Aorta (tissue), 5 donors: Measurements from ENCODE around the gene XRCC4. TPM values are rescaled to one million over a fixed set of nuclear protein-coding genes. Genes with fewer than 3 reads are reported as not detected.

Source experiments
- ATAC-seq: fragments of 200-7000 bp; cut with Tn5 transposase; one replicate; pipeline ENCODE4 v1.9.1; 2022; ENCODE audit warnings: moderate library complexity; ENCODE audit not compliant: low FRiP score
- DNase-seq, 2 donors: peaks; one replicate each; pipeline ENCODE4 v3.0.0-alpha.2; 2020
- H3K27ac ChIP-seq, 2 donors: one replicate each; pipeline ENCODE4 v1.5.1; 2013; ENCODE audit warnings: low read length in 2 of 2, mild to moderate bottlenecking in 2 of 2, moderate library complexity in 2 of 2, control low read depth in 1 of 2, inconsistent platforms in 1 of 2, low read depth in 1 of 2
- H3K27me3 ChIP-seq, 2 donors: one replicate each; pipeline ENCODE4 v1.6.1; 2013; ENCODE audit warnings: control low read depth in 1 of 2, low read length in 1 of 2, mild to moderate bottlenecking in 1 of 2, moderate library complexity in 1 of 2; ENCODE audit not compliant: insufficient read depth in 2 of 2, control insufficient read depth in 1 of 2
- H3K36me3 ChIP-seq, 2 donors: one replicate each; pipeline ENCODE4 v1.6.1; 2013; ENCODE audit warnings: control low read depth in 1 of 2, low read length in 1 of 2, mild to moderate bottlenecking in 1 of 2; ENCODE audit not compliant: insufficient read depth in 2 of 2, control insufficient read depth in 1 of 2
- H3K4me1 ChIP-seq, 2 donors: one replicate each; pipeline ENCODE4 v1.6.1; 2013; ENCODE audit warnings: low read length in 2 of 2, control low read depth in 1 of 2, mild to moderate bottlenecking in 1 of 2, moderate library complexity in 1 of 2; ENCODE audit not compliant: insufficient read depth in 2 of 2, control insufficient read depth in 1 of 2
- H3K4me3 ChIP-seq, 2 donors: one replicate each; pipeline ENCODE4 v1.5.1; 2013; ENCODE audit warnings: low read length in 2 of 2, control low read depth in 1 of 2, mild to moderate bottlenecking in 1 of 2
- H3K9me3 ChIP-seq: one replicate; pipeline ENCODE4 v1.6.1; 2013; ENCODE audit warnings: mild to moderate bottlenecking, low read length; ENCODE audit not compliant: control insufficient read depth
- WGBS, 2 donors: extraction: QIAGEN DNeasy Blood & Tissue Kit; methylation state at CpG; one replicate each; pipeline ENCODE4 v1.1.7; 2013; 5-methylcytosine and 5-hydroxymethylcytosine counted together
- intact Hi-C, 2 donors: fragments of 100-400 bp; cut with DNase I; formaldehyde crosslinking; loops; one replicate each; pipeline versions ENCODE4 v1.14.2 to v1.15.0; 2022
- polyA plus RNA-seq, 2 donors: library from polyadenylated mRNA; stranded (reverse); fragments of 200-250 nt; gene quantifications; one replicate each; pipeline ENCODE4 v1.2.3, GENCODE V29; 2013
- total RNA-seq, 2 donors: library from RNA; stranded (reverse); fragmentation: NEBNext Ultra II Directional; extraction: Animal tissue kit (Norgen Biotek cat#: 25700); gene quantifications; one replicate each; pipeline ENCODE4 v1.2.1, GENCODE V29; 2021
- donor health status: healthy with polysubstance abuse.
- donor health status: Bipolar disorder and iron deficiency.
- donor health status: DM: no; HTN: no; CAD: no.
- donor health status: DM: no; HTN: no; CAD: no.
- donor health status: DM: yes; HTN: yes; CAD: no.

Gene XRCC4
- total and polyA plus RNA-seq, 4 donors = 9.9 to 19.0 (median 11.8) TPM

DNA sequence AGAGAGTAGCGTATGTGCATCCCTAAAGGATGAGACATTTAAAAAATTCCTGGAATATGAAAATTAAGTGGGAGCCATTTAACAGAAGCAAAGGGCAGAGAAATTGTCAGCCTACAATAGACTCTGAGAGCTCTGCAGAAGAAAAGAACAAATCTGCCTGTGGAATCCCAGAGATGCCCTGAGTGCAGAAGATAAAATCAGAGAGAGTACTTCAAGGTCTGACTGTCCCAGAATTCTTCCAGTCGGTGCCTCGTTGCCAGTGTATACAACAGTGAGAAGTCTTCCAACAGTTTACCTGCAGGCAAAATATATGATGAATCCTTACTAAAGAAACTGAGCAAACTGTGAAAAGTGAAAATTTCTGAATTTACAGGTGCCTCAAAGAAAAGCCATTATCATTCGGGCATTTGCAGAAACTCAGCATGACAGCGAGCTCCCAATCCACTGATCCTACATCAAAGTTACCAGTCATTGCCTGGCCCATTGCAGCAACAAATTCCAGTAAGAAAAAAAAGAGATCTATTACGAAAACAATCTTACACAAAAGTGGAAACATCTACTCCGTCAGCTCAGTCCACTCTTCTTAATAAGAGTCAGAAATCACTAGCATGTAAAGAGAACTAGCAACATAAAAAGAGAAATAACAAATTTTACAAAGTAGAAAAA is 301.4 kb downstream of the XRCC4 start:
- Histone ChIP-seq H3K4me3 (no peak overlapping the region), H3K27ac (no peak overlapping the region), H3K4me1 (peaks cover 0 to 6% of the 10 kb centered on the region in 2 donors), H3K27me3 (no peaks in the 10 kb centered on the region), H3K9me3 (no peaks in the 10 kb centered on the region), H3K36me3 (no peaks in the 10 kb centered on the region)
- ATAC-seq (no peak), DNase-seq (no peak)
- intact Hi-C loops = no loop called here
- WGBS, 2 donors = 87 to 89% methylated on average over 7 of the region's 7 CpGs

DNA sequence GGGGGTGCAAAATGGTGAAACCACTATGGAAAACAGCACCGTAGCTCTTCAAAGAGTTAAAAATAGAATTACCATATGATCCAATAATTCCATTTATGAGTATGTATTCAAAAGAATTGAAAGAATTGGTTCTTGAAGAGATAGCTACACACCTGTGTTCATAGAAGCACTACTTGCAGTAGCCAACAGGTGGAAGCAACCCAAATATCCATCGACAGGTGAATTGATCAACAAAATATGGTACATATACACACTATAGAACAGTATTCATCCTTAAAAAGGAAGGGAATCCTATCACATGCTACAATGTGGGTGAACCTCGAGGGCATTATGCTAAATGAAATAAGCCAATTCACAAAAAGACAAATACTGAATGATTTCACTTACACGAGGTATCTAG is 308.5 kb downstream of the XRCC4 start:
- H3K9me3 ChIP-seq = no peaks in the 10 kb centered on the region
- intact Hi-C loops = no loop called here
- no peak overlapping the region for H3K4me3 ChIP-seq
- WGBS, 2 donors = 84 to 85% methylated on average over 4 of the region's 4 CpGs
- DNase-seq = no peak
- H3K27me3 ChIP-seq = no peaks in the 10 kb centered on the region
- H3K4me1 ChIP-seq = no peaks in the 10 kb centered on the region
- no peaks in the 10 kb centered on the region for H3K36me3 ChIP-seq
- no peak overlapping the region for H3K27ac ChIP-seq
- ATAC-seq = no peak

DNA sequence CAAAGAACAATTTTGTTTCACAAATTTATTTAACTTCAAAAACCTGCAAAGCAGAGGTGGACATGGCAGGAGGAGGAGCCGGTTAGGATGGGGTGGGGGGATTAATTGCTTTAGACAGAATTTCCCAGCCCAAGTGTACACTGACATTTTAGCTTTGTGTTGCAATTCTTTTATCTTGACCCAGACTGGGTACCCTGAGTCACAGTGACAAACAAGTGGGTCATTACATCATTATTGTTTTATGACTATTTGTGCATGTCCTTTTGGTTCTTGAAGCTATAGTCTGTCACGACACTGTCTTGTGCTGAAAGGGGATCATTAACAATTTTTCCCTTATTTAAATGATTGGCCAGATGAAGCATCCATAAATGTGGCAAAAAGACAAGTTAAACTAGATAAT is 309.7 kb downstream of the XRCC4 start:
- H3K9me3 ChIP-seq = no peaks in the 10 kb centered on the region
- no peak overlapping the region for H3K4me3 ChIP-seq
- 73 to 74% methylated on average over 2 of the region's 2 CpGs for WGBS, 2 donors
- no peak for ATAC-seq
- DNase-seq = no peak
- H3K27ac ChIP-seq = no peak overlapping the region
- H3K36me3 ChIP-seq = no peaks in the 10 kb centered on the region
- no peaks in the 10 kb centered on the region for H3K27me3 ChIP-seq
- H3K4me1 ChIP-seq = no peaks in the 10 kb centered on the region
- intact Hi-C loops = no loop called here

DNA sequence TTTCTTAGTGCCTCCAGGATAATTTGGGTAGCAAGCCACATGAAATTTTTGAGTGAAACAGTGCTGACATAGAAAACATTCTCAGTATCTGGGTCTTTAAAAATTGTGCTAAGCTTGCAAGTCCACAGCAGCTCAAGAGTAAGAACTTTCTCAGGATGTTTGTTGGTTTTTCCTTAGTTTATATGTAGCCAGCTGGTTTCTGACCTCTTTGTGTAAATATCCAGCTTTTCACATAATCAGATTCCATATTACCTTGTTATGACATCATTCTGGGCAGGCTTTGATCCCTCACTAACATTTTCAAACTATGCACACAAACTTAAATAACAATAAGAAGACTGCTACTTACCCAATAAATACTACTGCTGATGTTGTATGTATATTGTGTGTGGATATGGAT is 311.3 kb downstream of the XRCC4 start:
- Histone ChIP-seq H3K27ac (no peak overlapping the region), H3K27me3 (no peaks in the 10 kb centered on the region), H3K36me3 (no peaks in the 10 kb centered on the region), H3K4me1 (no peaks in the 10 kb centered on the region), H3K4me3 (no peak overlapping the region), H3K9me3 (no peaks in the 10 kb centered on the region)
- no peak for ATAC-seq
- intact Hi-C loops = no loop called here
- no peak for DNase-seq

DNA sequence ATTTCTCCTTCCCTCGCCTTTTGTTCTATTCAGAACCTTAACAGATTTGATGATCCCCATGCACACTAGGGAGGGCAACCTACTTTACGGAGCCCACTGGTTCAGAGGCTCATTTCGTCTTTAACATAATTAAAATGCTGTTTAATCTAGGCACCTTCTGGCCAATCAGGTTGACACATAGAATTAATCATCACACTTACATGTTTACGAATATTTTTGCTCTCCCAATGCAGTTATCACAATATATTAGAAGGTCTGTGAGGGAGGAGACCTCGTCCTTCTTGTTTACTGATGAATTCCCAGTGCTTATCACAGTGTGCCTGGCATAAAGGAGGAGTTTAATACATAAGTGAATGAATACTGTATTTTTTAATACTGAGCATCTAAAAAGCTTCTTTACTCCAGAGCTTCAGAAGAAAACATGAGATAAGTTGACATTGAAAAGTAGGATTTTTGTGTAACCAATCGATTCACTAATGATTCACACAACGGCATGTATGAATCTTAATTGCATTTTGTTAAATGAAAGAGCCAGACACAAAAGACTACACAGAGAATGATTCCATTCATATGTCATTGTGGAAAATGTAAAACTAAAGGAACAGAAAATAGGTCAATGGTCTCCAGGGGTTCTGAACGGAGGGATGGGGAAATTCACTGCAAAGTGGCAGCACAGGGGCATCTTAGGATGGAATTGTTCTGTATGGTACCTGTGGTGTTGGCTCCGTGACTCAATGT is 315.6 kb downstream of the XRCC4 start:
- Histone ChIP-seq H3K9me3 (no peaks in the 10 kb centered on the region), H3K4me3 (no peak overlapping the region), H3K27ac (no peak overlapping the region), H3K27me3 (no peaks in the 10 kb centered on the region), H3K36me3 (no peaks in the 10 kb centered on the region), H3K4me1 (no peaks in the 10 kb centered on the region)
- no peak for DNase-seq
- intact Hi-C loops = loop anchor here in 1 of 2 donors (5.0 kb wide), 1 partner anchor 111 kb away; no protein-coding TSS in a partner anchor
- 90 to 91% methylated on average over 9 of the region's 9 CpGs for WGBS, 2 donors
- no peak for ATAC-seq

DNA sequence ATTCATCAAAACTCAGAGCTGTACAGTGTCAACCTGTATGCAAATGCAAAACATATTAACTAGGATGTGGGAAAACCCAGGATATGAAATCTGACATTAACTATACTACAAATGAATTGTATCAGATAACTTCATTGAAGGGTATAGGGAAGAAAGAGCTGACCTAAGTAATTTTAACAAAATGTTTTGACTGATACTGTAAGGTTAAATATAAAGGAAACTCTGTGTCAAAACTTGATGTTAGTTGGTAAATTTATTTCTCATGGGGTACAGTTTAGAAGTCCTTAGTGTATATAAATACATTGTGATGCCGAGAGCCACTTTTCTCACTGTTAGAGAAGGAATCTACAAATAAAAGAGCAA is 316.1 kb downstream of the XRCC4 start:
- Histone ChIP-seq H3K36me3 (no peaks in the 10 kb centered on the region), H3K27ac (no peak overlapping the region), H3K4me1 (no peaks in the 10 kb centered on the region), H3K9me3 (no peaks in the 10 kb centered on the region), H3K27me3 (no peaks in the 10 kb centered on the region), H3K4me3 (no peak overlapping the region)
- WGBS, 2 donors = 88 to 92% methylated on average over 1 of the region's 1 CpG
- ATAC-seq (no peak), DNase-seq (no peak)
- intact Hi-C loops = loop anchor here in 1 of 2 donors (5.0 kb wide), 1 partner anchor 111 kb away; no protein-coding TSS in a partner anchor

DNA sequence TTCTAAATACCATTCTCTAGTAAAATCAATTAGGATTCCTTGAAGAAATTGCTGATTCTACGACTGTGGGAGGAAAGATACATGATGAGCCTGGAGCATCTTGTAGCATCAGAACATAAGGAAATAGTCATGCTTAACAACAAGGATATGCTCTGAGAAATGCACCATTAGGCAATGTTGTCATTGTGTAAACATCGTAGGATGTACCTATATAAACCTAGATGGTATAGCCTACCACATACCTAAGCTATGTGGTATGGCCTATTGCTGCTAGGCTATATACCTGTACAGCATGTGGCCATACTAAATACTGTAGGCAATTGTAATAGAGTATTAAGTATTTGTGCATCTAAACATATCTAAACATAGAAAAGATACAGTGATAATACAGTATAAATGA is 316.8 kb downstream of the XRCC4 start:
- no peak overlapping the region for H3K4me3 ChIP-seq
- intact Hi-C loops = loop anchor here in 1 of 2 donors (5.0 kb wide), 1 partner anchor 112 kb away; no protein-coding TSS in a partner anchor
- DNase-seq = no peak
- H3K4me1 ChIP-seq = no peaks in the 10 kb centered on the region
- H3K27ac ChIP-seq = no peak overlapping the region
- WGBS, 2 donors = 94 to 96% methylated on average over 2 of the region's 2 CpGs
- no peak for ATAC-seq
- no peaks in the 10 kb centered on the region for H3K9me3 ChIP-seq
- H3K36me3 ChIP-seq = no peaks in the 10 kb centered on the region
- H3K27me3 ChIP-seq = no peaks in the 10 kb centered on the region

DNA sequence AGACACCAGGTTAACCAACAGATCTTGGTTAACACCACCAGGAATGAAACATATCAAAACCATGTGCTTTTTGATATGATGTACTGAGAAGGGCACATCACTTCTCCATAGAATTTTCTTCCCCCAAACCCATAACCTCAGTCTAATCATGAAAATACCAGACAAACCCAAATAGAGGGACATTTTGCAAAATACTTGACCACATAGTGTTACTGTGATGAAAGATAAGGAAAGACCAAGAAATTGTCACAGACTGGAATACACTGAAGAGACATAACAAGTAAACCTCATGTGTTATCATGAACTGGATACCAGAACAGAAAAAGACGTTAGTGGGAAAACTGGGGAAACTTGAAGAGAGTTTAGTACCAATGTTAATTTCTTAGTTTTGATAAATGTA is 319.3 kb downstream of the XRCC4 start:
- Histone ChIP-seq H3K4me3 (no peak overlapping the region), H3K9me3 (no peaks in the 10 kb centered on the region), H3K4me1 (no peaks in the 10 kb centered on the region), H3K36me3 (no peaks in the 10 kb centered on the region), H3K27me3 (no peaks in the 10 kb centered on the region), H3K27ac (no peak overlapping the region)
- ATAC-seq = no peak
- 64 to 74% methylated on average over 1 of the region's 1 CpG for WGBS, 2 donors
- intact Hi-C loops = no loop called here
- DNase-seq = no peak

DNA sequence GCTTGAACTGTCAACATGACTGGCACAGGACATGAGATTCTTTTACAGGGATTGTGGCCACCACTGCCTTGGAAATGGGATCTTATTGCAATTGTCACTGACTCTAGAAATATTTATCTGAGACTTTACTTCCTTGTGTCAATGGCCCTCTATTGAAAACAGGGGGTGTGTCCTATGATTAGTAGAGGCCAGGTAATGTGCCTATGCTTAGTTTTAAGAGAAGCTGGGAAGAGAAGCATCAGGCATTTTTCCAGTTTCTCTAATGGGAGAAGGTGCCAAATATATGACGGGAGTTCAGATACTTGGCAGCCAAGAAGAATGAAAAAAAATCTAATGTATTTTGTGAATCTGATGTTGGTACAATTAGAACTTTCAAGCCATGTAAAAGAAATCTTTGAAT is 320.3 kb downstream of the XRCC4 start:
- no peak overlapping the region for H3K4me3 ChIP-seq
- 13 to 15% methylated on average over 1 of the region's 1 CpG for WGBS, 2 donors
- ATAC-seq (no peak), DNase-seq (no peak)
- H3K4me1 ChIP-seq = no peaks in the 10 kb centered on the region
- H3K27me3 ChIP-seq = no peaks in the 10 kb centered on the region
- intact Hi-C loops = no loop called here
- H3K27ac ChIP-seq = no peak overlapping the region
- no peaks in the 10 kb centered on the region for H3K9me3 ChIP-seq
- H3K36me3 ChIP-seq = no peaks in the 10 kb centered on the region
